HepG2 (cell line): ENCODE results near the gene OR5W2.
"Not testable (repeated sequence)": the region's sequence is repeated elsewhere in the genome, so short reads cannot be mapped to it uniquely, and the experiment has no call there.

Experiments used
- CTCF ChIP-seq: sonication (generic); formaldehyde crosslinking; IDR thresholded peaks from 2 replicates; pipeline ENCODE4 v1.5.0; 2020; ENCODE audit warnings: mild to moderate bottlenecking, missing genetic modification reagents, moderate library complexity
- FOXK1 ChIP-seq: sonication (generic); formaldehyde crosslinking; IDR thresholded peaks from 2 replicates; pipeline ENCODE4 v1.4.0; 2020; ENCODE audit warnings: low read depth, missing genetic modification reagents, borderline replicate concordance
- GTF2F1 ChIP-seq: fragments of 150-350 bp; IDR thresholded peaks from 2 replicates; pipeline ENCODE4 v1.6.1; 2014; ENCODE audit warnings: low read length
- NFYB ChIP-seq: sonication (generic); formaldehyde crosslinking; IDR thresholded peaks from 2 replicates; pipeline ENCODE4 v1.4.0; 2020; ENCODE audit warnings: missing genetic modification reagents
- PCBP2 ChIP-seq: fragments of 200-400 bp; formaldehyde crosslinking; optimal IDR thresholded peaks from 2 replicates; pipeline ENCODE3; 2018; ENCODE audit warnings: low read length, low read depth; ENCODE audit not compliant: poor library complexity, severe bottlenecking
- TIGD3 ChIP-seq: sonication (generic); formaldehyde crosslinking; IDR thresholded peaks from 2 replicates; pipeline ENCODE4 v1.5.1; 2020; ENCODE audit warnings: mild to moderate bottlenecking, missing genetic modification reagents, borderline replicate concordance
- ZFP1 ChIP-seq: IDR thresholded peaks from 2 replicates; pipeline ENCODE4 v1.6.1; 2016

GRCh38 chr11:55882997-55883396, 31.4 kb downstream of the OR5W2 start, which contains the start of gene TRIM51:
- not testable (repeated sequence) for TF ChIP-seq TIGD3; ZFP1; PCBP2; FOXK1 (CRISPR knock-in tag); GTF2F1; CTCF (CRISPR knock-in tag); NFYB (CRISPR knock-in tag)
